ENCODE measurements around the gene UQCC5.

The UQCC5 gene

DNA sequence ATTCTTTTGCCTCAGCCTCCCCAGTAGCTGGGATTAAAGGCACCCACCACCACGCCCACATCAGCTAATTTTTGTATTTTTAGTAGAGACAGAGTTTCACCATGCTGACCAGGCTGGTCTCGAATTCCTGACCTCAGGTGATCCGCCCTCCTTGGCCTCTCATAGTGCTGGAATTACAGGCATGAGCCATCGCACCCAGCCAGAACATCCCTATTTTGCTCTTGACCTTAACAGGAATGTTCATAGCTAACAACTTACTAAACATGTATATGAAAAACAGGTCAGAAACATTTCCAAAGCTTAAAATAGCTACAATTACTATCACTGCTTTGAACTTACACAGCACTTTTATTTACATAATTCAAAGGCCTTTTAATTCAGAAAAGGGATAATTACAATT lies 33.7 kb downstream of the UQCC5 start:
- Histone ChIP-seq H3K36me3 (peaks cover 22 to 62% (median 25%) of the 10 kb centered on the region in 3 donors), H3K27me3 (no peaks in the 10 kb centered on the region), H3K4me3 (no peak overlapping the region), H3K9me3 (no peaks in the 10 kb centered on the region), H3K4me1 (no peaks in the 10 kb centered on the region), H3K27ac (no peak overlapping the region)
- no peak for DNase-seq
- intact Hi-C loops (cut with DNase I; ENCODE audit: low total_unique reads), result no loop called here
- TF ChIP-seq, protein P1, sequence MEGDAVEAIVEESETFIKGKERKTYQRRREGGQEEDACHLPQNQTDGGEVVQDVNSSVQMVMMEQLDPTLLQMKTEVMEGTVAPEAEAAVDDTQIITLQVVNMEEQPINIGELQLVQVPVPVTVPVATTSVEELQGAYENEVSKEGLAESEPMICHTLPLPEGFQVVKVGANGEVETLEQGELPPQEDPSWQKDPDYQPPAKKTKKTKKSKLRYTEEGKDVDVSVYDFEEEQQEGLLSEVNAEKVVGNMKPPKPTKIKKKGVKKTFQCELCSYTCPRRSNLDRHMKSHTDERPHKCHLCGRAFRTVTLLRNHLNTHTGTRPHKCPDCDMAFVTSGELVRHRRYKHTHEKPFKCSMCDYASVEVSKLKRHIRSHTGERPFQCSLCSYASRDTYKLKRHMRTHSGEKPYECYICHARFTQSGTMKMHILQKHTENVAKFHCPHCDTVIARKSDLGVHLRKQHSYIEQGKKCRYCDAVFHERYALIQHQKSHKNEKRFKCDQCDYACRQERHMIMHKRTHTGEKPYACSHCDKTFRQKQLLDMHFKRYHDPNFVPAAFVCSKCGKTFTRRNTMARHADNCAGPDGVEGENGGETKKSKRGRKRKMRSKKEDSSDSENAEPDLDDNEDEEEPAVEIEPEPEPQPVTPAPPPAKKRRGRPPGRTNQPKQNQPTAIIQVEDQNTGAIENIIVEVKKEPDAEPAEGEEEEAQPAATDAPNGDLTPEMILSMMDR (IDR thresholded peaks at IDR 0.05), result no peak

DNA sequence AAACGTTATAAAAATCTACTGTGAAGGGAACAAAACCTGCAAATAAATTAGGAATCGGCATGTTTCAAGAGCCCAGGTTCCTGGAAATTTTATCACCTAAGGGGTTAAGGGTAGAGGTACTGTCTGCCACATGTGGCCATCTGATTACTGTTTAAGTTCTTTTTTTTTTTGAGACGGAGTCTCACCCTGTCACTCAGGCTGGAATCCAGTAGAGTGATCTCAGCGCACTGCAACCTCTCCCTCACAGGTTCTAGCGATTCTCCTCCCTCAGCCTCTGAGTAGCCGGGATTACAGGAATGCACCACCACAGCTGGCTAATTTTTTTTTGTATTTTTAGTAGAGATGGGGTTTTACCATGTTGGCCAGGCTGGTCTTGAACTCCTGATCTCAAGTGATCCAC lies 35.8 kb downstream of the UQCC5 start:
- Histone ChIP-seq H3K4me1 (no peaks in the 10 kb centered on the region), H3K36me3 (peaks cover 18 to 64% (median 39%) of the 10 kb centered on the region in 3 donors), H3K27ac (no peak overlapping the region), H3K4me3 (no peak overlapping the region), H3K9me3 (no peaks in the 10 kb centered on the region), H3K27me3 (no peaks in the 10 kb centered on the region)
- TF ChIP-seq, protein P1 (IDR thresholded peaks at IDR 0.05), result no peak
- intact Hi-C loops (cut with DNase I; ENCODE audit: low total_unique reads), result no loop called here
- no peak for DNase-seq

DNA sequence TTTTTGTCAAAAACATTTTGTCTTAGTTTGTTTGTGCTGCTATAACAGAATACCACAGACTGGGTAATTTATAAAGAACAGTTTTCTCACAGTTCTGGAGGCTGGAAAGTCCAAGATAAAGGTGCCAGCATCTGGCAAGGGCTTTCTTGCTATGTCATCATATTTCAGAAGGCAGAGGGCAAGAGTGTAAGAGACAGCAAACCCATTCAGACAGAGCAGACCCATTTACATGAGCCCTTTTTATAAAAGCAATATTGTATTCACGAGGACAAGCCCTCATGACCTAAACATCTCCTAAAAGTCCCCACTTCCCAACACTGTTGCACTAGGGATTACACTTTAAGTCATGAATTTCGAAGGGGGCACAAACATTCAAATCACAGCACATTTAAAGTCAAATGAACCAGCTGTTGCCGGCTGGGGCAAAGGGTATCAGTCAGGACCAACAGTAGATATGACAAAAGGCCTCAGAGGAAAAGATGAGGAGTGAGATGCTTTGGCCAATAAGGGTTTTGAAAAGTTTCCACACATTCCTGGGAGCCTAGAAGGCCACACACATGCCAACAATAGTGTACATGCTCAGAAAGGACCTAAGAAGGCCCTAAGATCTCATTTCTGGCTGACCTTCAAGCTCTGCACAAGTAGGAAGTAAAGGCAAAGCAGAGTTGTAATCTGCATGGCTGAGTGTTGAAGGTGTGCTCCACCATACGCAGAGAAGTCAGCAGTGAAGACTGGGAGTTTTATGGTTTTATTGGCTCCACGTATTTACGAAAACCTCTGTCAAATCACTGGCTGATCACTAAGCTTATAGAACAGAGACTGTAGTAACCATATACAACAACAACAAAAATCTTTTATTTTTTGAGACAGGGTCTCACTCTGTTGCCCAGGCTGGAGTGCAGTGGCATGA lies 37.9 kb downstream of the UQCC5 start:
- no peaks in the 10 kb centered on the region for H3K4me1 ChIP-seq
- TF ChIP-seq, protein P1 (IDR thresholded peaks at IDR 0.05), result no peak
- no peak overlapping the region for H3K27ac ChIP-seq

More for the DNA sequence above, 37.9 kb downstream of the UQCC5 start:
- H3K27me3 ChIP-seq, result no peaks in the 10 kb centered on the region
- intact Hi-C loops (cut with DNase I; ENCODE audit: low total_unique reads), result no loop called here
- no peaks in the 10 kb centered on the region for H3K9me3 ChIP-seq
- DNase-seq, result no peak
- H3K4me3 ChIP-seq, result no peak overlapping the region
- H3K36me3 ChIP-seq, result peaks cover 28 to 77% (median 58%) of the 10 kb centered on the region in 3 donors

Measured in tibial artery (tissue), 4 donors.